RWPE2 (cell line): Measurements from ENCODE around the gene CLEC4F.

ENCODE experiments used
- ATAC-seq: fragments of 200-7000 bp; cut with Tn5 transposase; 3 replicates; pipeline ENCODE4 v1.9.1; 2021; ENCODE audit warnings: low read depth
- DNase-seq: peaks from one replicate; pipeline ENCODE4 v3.0.0-alpha.2; 2020; ENCODE audit warnings: low spot score
- H3K27ac ChIP-seq: fragments of 450-650 bp; 2 replicates; pipeline ENCODE4 v1.5.1; 2017; ENCODE audit warnings: mild to moderate bottlenecking; ENCODE audit not compliant: poor library complexity, severe bottlenecking
- H3K27me3 ChIP-seq: fragments of 250-450 bp; sonication (Bioruptor Pico); 2 replicates; pipeline ENCODE4 v1.5.1; 2021; ENCODE audit warnings: mild to moderate bottlenecking, moderate library complexity; ENCODE audit not compliant: insufficient read depth, poor library complexity, severe bottlenecking
- H3K36me3 ChIP-seq: fragments of 250-450 bp; sonication (Bioruptor Pico); 2 replicates; pipeline ENCODE4 v1.5.1; 2020; ENCODE audit warnings: low read depth, mild to moderate bottlenecking, moderate library complexity
- H3K4me1 ChIP-seq: fragments of 250-450 bp; sonication (Bioruptor Pico); 2 replicates; pipeline ENCODE4 v1.5.1; 2021; ENCODE audit warnings: mild to moderate bottlenecking, moderate library complexity; ENCODE audit not compliant: insufficient read depth, poor library complexity, severe bottlenecking
- H3K4me3 ChIP-seq: fragments of 250-450 bp; sonication (Bioruptor Pico); 2 replicates; pipeline ENCODE4 v1.5.1; 2021; ENCODE audit warnings: mild to moderate bottlenecking, moderate library complexity; ENCODE audit not compliant: severe bottlenecking
- H3K9me3 ChIP-seq: fragments of 250-450 bp; sonication (Bioruptor Pico); 2 replicates; pipeline ENCODE4 v1.5.1; 2021; ENCODE audit warnings: mild to moderate bottlenecking, moderate library complexity; ENCODE audit not compliant: severe bottlenecking
- TF ChIP-seq, protein P1 (sequence below): fragments of 450-650 bp; IDR thresholded peaks from one replicate; pipeline ENCODE4 v1.5.1; 2017; ENCODE audit warnings: mild to moderate bottlenecking, moderate library complexity; ENCODE audit not compliant: poor library complexity, severe bottlenecking

CLEC4F gene

DNA sequence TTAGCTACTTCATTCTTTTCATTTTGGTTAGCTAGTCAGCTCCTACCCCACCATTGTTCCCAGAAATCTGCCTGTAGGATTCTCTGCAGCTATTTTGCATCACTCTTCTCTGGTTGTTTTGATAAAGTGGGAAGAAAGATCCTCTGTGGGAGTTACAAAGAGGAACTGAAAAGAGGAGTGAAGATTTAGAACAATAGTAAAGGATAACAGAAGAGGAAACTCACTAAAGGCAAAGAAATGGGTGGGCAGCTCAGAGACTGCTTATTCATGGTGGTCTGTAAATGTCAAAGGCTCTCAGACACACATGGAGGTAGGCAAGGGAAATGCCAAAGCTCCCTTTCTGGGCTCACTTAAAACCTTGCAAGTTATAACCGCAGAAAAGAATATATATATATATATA is 32.4 kb upstream of the CLEC4F start:
- Histone ChIP-seq H3K36me3 (no peaks in the 10 kb centered on the region), H3K4me3 (no peak overlapping the region), H3K4me1 (no peaks in the 10 kb centered on the region), H3K9me3 (no peaks in the 10 kb centered on the region), H3K27ac (no peak overlapping the region), H3K27me3 (peaks cover 7% of the 10 kb centered on the region)
- DNase-seq (no peak), ATAC-seq (no peak)
- TF ChIP-seq, protein P1, sequence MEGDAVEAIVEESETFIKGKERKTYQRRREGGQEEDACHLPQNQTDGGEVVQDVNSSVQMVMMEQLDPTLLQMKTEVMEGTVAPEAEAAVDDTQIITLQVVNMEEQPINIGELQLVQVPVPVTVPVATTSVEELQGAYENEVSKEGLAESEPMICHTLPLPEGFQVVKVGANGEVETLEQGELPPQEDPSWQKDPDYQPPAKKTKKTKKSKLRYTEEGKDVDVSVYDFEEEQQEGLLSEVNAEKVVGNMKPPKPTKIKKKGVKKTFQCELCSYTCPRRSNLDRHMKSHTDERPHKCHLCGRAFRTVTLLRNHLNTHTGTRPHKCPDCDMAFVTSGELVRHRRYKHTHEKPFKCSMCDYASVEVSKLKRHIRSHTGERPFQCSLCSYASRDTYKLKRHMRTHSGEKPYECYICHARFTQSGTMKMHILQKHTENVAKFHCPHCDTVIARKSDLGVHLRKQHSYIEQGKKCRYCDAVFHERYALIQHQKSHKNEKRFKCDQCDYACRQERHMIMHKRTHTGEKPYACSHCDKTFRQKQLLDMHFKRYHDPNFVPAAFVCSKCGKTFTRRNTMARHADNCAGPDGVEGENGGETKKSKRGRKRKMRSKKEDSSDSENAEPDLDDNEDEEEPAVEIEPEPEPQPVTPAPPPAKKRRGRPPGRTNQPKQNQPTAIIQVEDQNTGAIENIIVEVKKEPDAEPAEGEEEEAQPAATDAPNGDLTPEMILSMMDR = no peak

DNA sequence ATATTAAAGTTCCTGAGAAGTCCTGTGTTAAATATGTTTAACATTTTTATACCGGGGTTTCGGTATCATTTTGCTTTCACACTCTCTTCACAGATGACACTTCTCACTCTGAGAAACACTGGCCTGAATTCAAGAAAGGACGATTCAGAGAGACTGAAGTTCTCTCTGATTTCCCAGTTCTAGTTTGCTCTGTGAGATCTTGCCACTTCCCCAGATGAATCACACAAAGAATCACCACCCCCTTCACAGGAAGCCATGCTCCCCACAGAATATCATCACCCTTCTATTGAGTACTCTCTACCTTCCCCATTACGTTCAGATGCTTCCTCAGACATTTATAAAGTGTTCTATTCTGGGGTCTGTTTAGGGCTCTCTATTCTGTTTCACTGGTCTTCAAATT is 31.3 kb upstream of the CLEC4F start:
- Histone ChIP-seq H3K27ac (no peak overlapping the region), H3K4me3 (no peak overlapping the region), H3K27me3 (peaks cover 5% of the 10 kb centered on the region), H3K36me3 (no peaks in the 10 kb centered on the region), H3K9me3 (no peaks in the 10 kb centered on the region), H3K4me1 (no peaks in the 10 kb centered on the region)
- no peak for DNase-seq
- TF ChIP-seq, protein P1 = no peak
- no peak for ATAC-seq

DNA sequence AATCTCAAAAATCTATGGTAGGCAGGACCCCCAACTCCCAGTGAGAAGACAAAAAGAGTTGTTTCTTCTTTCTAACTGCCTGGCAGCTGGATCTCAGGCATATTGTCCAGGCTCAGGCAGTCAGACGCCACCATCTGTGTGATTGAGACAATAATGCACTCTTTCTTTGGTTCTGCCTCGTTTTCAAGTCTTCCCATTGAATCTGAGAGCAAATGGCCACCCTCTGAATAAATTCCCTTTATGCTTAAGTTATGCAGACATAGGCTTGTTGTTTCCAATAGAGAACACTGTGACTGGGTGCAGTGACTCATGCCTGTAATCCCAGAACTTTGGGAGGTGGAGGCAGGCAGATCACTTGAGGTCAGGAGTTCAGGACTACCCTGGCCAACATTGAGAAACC is 30.5 kb upstream of the CLEC4F start:
- Histone ChIP-seq H3K36me3 (no peaks in the 10 kb centered on the region), H3K4me3 (no peak overlapping the region), H3K9me3 (no peaks in the 10 kb centered on the region), H3K4me1 (no peaks in the 10 kb centered on the region), H3K27ac (no peak overlapping the region), H3K27me3 (peaks cover 9% of the 10 kb centered on the region)
- TF ChIP-seq, protein P1 = no peak
- no peak for DNase-seq
- ATAC-seq = no peak

DNA sequence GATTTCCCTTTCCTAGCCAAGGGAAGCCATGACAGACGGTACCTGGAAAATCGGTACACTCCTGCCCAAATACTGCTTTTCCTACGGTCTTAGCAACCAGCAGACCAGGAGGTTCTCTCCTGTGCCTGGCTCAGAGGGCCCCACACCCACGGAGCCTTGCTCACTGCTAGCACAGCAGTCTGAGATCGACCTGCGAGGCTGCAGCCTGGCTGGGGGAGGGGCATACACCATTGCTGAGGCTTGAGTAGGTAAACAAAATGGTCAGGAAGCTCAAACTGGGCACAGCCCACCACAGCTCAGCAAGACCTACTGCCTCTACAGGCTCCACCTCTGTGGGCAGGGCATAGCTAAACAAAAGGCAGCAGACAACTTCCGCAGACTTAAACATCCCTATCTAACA is 22.0 kb upstream of the CLEC4F start:
- no peak for DNase-seq
- H3K27me3 ChIP-seq = peaks cover 12% of the 10 kb centered on the region
- no peaks in the 10 kb centered on the region for H3K9me3 ChIP-seq
- H3K27ac ChIP-seq = no peak overlapping the region
- H3K4me3 ChIP-seq = no peak overlapping the region
- no peaks in the 10 kb centered on the region for H3K36me3 ChIP-seq
- no peaks in the 10 kb centered on the region for H3K4me1 ChIP-seq
- no peak for ATAC-seq
- TF ChIP-seq, protein P1 = no peak

DNA sequence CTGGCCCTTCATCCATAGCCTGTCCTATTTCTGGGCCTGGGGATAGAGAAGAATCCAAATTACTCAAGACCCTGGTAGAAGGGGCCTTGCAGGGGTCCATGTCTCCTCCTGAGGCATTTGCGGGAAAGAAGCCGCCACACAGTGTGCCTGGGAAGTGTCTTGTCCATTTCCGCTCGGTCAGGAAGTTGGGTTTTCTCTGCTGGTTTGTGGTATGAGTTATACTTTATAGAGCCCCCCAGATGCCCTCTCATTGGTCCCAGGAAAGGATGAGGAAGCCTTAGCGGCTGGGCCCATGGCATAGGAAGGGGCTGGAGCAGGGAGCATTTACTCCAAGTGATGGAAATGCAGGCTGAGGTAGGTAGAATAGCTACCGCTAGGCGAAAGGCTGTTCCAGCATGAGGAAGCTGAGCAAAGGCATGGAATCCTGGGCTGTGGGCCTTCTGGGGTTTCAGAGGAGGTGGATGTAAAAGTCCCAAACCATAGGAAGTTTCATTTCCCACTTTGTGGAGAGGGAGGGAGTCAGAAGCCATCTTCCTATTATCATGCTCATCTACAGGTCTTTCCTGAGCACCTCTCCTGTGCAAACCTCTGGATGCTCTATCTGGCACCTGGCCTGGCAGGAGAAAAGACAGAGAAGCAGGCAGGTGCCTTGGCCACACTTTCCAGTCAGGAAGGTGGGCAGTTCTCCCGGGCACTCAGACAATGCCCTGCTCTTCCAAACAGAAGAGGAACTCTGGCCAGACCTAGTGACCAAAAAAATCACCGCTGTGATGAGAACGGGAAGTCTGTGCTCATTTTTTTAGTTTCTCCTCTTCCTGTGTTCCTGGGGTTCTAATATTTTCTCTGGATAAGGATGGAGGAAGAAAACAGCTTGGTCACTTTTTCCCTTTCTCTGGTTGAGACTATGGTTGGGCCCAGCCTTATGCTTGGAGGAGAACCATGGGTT is 17.9 kb upstream of the CLEC4F start:
- no peaks in the 10 kb centered on the region for H3K9me3 ChIP-seq
- DNase-seq (no peak), ATAC-seq (no peak)
- no peaks in the 10 kb centered on the region for H3K4me1 ChIP-seq
- H3K36me3 ChIP-seq = no peaks in the 10 kb centered on the region
- H3K27ac ChIP-seq = no peak overlapping the region
- peaks cover 3% of the 10 kb centered on the region for H3K27me3 ChIP-seq
- no peak overlapping the region for H3K4me3 ChIP-seq
- TF ChIP-seq, protein P1 = no peak
